HuH-7.5 (cell line): ENCODE results near the gene PKHD1.

ENCODE experiments used
- DNase-seq: peaks from one replicate; pipeline ENCODE4 v3.0.0; 2011; ENCODE audit warnings: low spot score

The PKHD1 gene

GRCh38 chr6:52042141-52042885 is 45.1 kb downstream of the PKHD1 start:
- no peak for DNase-seq

DNA sequence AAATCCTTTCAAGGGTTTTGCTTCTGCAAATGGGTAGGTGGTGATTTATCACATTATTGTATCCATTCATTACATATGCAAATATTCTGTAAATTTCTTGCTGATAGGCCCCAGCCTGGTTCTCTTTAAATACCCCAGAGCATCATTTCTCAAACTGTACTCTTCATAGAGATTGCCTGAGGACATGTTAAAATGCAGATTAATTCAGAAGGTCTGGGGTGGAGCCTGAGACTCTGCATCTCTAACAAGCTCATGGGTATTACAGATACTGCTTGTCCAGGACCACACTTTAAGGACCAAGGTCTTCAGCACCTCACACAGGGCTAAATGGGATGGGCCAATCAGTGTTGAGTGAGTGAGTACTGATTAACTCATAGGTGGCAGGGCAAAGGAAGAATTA is 46.3 kb downstream of the PKHD1 start:
- DNase-seq: no peak

DNA sequence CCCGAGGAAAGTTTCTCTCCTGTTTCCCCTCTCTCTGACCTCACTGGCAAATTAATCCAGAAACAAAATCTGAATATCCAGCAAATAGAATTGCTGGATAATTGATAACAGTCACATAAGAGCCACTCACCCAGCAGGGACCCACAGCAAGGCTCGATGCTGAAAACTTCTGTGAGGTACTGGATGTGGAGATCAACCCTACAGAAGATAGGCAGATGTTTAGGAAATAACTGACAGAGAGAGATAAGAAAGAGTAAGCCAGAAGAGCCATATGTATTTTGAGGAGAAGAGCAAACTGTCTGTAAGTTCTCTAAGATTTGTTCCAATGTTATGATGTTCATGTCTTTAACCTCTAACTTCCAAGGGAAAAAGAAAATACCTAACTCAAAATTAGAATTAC is 59.7 kb downstream of the PKHD1 start:
- no peak for DNase-seq

GRCh38 chr6:52024451-52025068 is 62.9 kb downstream of the PKHD1 start:
- no peak for DNase-seq

GRCh38 chr6:52022675-52023074 is 64.7 kb downstream of the PKHD1 start:
- no peak for DNase-seq

GRCh38 chr6:52020945-52021570 is 66.4 kb downstream of the PKHD1 start:
- DNase-seq: no peak

GRCh38 chr6:52019881-52020280 is 67.5 kb downstream of the PKHD1 start:
- no peak for DNase-seq

DNA sequence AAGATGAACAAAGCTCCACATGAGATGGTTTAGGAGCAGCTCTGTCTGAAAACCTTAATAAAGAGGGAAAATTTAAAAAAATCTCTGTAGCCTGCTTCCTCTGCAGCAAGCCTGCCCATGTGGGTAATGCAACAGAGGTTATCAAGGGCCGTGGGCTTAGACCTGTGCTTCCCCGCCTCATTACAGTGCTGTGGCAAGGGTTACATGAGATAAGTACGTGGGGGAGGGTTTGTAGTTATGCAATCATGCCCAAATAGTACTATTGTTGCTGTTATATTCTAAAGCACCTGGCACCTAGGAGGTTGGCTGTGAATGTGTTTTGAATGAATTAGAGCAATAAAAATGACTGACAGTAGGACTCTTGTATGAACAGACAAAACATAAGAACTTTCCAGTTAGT is 68.3 kb downstream of the PKHD1 start:
- DNase-seq: peak; percentile 6

- no peak for DNase-seq
These were observed 70.3 kb downstream of the PKHD1 start for GRCh38 chr6:52016915-52017748.

DNA sequence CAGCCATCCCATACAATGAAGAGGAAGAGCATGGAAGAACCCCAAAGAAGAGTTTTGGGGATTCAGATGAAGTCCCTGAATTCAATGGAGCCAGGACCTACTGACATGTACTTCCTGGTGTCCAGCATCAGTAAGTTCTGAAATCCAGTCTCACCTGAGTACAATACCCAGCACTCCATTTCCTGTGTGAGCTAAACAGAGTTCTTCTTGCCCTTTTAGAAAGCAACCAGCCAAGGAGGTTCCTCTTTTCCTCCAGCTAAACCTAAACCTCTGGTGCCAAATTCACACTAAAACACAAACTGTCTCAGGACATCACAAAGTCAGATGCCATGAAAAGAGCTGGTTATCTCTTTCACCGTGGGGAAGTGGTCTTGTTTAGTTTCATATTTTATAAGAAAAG is 71.5 kb downstream of the PKHD1 start:
- no peak for DNase-seq

DNA sequence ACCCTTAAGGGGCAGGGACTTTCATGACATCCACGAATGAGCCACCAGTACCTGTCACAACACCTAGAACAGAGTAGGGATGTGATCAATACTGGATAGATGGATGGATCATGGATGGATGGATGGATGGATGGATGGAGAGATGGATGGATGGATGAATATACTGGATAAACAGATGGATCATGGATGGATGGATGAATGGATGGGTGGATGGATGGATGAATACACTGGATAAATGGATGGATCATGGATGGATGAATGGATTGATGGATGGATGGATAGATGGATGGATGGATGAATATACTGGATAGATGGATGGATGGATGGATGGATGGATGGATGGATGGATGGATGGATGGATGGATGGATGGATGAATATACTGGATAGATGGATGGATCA is 73.0 kb downstream of the PKHD1 start:
- no peak for DNase-seq

DNA sequence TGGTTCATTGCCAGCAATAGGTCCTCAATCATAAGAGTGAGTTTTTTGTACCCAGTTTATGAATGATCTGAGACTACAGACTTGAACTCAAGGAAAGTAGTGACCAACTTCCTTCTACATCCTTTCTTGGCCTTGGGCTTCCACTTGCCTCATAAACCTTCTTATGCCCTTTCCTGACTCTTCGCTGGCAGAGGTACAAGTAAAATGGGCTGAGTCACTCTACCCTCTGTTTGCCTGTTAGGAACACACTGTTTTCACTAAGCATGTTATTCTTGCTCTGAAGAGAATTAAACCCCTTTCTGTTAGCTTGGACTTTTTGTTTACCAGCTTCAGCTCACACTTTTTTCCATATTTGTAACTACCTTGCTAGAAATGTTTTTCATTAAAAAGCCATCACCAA is 74.4 kb downstream of the PKHD1 start:
- no peak for DNase-seq

DNA sequence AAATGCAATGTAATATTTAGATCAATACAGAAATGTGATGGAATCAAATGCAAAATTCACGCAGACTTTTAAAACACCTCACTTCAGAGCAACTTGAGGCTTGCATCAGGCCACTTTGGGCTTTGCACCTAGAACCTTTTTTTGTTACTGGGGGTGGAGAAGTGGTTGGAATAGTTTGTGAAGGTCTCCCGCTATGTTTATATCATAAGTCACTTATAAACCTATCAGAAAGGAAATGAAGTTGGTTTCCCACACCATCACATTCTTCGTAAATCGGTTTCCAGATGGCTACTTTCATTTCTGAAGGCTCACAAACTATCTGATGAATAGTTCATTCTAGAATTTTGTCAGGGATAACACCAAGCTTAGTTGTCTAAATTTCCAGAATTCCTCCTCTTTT is 74.8 kb downstream of the PKHD1 start:
- DNase-seq: no peak

- no peak for DNase-seq
These were observed 76.6 kb downstream of the PKHD1 start for GRCh38 chr6:52010806-52011205.

DNA sequence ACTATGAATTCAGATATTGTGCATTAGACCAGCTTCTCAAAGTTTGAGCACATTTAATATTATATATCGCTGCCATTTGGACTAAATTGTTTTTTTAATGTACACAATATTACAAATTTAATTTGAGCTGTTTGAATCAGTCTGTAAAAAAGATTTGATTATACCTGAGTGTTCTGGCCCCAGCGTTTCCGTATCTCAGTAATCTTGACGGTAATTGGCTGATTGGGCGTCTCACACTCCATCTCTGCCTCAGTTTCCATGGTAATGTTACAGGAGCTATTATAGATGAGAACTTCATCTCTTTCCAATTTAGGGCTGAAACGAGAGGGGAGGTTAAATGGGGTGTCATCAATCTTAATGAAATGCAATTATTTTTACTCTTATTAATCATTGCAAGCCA is 77.3 kb downstream of the PKHD1 start:
- DNase-seq: no peak

- DNase-seq: no peak
These were observed 77.8 kb downstream of the PKHD1 start for GRCh38 chr6:52009466-52010140.

DNA sequence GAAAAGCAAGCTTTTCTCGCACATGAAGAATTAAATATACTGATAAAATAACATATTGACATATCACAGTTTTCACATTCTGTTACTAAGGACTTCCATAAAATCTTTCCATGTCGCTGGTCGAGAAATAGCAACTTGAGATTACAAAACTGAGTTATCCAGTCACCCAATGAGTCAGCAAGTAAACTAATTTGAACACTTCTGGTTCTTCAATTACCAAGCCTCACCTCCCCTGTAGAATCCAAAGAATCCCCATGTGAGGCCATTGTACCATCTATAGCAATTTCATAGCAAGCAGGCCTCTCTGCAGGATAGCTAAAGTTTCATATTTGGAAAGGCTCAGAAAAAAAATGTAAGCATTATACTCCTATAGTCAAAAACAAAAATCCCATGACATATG is 87.3 kb downstream of the PKHD1 start:
- no peak for DNase-seq

GRCh38 chr6:51996296-51996947 is 91.0 kb downstream of the PKHD1 start:
- DNase-seq: no peak

DNA sequence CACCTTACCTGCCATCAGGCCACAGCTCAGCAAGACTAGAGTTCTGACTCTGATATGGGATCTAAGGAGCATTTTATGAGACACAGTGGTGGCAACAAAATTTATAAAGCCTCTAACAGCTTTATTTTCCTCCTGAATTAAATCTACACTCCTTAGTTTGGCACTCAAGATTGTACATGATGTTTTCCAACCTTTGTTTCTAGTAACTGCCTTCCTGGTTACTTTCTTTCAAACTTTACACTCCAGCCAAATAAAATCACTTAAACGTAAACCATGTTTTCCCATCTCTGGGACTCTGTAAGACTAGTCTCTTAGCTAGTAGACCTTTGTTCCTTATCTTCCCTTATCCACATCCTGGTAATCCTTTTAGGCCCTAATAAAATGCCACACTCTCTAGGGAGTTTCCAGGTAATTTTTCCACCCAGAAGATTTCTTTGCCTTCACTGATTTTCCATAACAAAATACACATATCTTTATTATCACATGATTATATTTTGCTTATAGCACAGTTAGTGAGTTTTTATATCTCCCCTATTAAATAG is 92.1 kb downstream of the PKHD1 start:
- no peak for DNase-seq

- DNase-seq: no peak
These were observed 94.5 kb downstream of the PKHD1 start for GRCh38 chr6:51992876-51993275.

- no peak for DNase-seq
These were observed 97.6 kb downstream of the PKHD1 start for GRCh38 chr6:51989789-51990188.
